ENCODE results near the gene DCP1B.

- TF ChIP-seq POLR2AphosphoS5 (IDR thresholded peaks at IDR 0.05; ENCODE audit: low read depth, low read length) (no peak), REST (IDR thresholded peaks at IDR 0.05; ENCODE audit: insufficient read depth in 1 of 2, low read depth in 2 of 2, low read length in 2 of 2) (no peak), FOXP2 (optimal IDR thresholded peaks at IDR 0.05; ENCODE audit: borderline replicate concordance, extremely low read depth, extremely low read length, insufficient read depth) (no peak)
These were observed 28.2 kb upstream of the DCP1B start for GRCh38 chr12:2032506-2032905.

Data from PFSK-1 (cell line).